Esophagus muscularis mucosa (tissue), 4 donors: ENCODE measurements around the gene SYT6.

Experiments
- EP300 ChIP-seq: sonication (generic); formaldehyde crosslinking; IDR thresholded peaks from one replicate; pipeline ENCODE4 v1.6.1; 2017; ENCODE audit warnings: antibody characterized with exemption
- POLR2A ChIP-seq: fragments of 450-650 bp; IDR thresholded peaks from one replicate; pipeline ENCODE4 v1.6.1; 2017; ENCODE audit warnings: antibody characterized with exemption, moderate library complexity, mild to moderate bottlenecking, low read depth
- TF ChIP-seq, protein P1 (sequence below), 3 experiments: fragments of 200-600 bp in 2 of 3; fragments of 450-650 bp in 1 of 3; sonication (generic) in 2 of 3; IDR thresholded peaks; one replicate each; pipeline ENCODE4 v1.5.1; 2017 to 2019; ENCODE audit warnings: antibody characterized with exemption in 3 of 3, mild to moderate bottlenecking in 2 of 3, moderate library complexity in 1 of 3

- TF ChIP-seq, protein P1, sequence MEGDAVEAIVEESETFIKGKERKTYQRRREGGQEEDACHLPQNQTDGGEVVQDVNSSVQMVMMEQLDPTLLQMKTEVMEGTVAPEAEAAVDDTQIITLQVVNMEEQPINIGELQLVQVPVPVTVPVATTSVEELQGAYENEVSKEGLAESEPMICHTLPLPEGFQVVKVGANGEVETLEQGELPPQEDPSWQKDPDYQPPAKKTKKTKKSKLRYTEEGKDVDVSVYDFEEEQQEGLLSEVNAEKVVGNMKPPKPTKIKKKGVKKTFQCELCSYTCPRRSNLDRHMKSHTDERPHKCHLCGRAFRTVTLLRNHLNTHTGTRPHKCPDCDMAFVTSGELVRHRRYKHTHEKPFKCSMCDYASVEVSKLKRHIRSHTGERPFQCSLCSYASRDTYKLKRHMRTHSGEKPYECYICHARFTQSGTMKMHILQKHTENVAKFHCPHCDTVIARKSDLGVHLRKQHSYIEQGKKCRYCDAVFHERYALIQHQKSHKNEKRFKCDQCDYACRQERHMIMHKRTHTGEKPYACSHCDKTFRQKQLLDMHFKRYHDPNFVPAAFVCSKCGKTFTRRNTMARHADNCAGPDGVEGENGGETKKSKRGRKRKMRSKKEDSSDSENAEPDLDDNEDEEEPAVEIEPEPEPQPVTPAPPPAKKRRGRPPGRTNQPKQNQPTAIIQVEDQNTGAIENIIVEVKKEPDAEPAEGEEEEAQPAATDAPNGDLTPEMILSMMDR (IDR thresholded peaks at IDR 0.05) = no peak
- TF ChIP-seq POLR2A (no peak), EP300 (no peak)
Observed at GRCh38 chr1:114159941-114160340, 6.3 kb upstream of the SYT6 start.
